Measurements from ENCODE around the gene RNASEH2A. TPM values are rescaled to one million over a fixed set of nuclear protein-coding genes. Genes with fewer than 3 reads are reported as not detected.
A peak's percentile ranks its signal among the peaks of the same experiment; 100 is the strongest.

The RNASEH2A gene
- total RNA-seq: 20.0 TPM

DNA sequence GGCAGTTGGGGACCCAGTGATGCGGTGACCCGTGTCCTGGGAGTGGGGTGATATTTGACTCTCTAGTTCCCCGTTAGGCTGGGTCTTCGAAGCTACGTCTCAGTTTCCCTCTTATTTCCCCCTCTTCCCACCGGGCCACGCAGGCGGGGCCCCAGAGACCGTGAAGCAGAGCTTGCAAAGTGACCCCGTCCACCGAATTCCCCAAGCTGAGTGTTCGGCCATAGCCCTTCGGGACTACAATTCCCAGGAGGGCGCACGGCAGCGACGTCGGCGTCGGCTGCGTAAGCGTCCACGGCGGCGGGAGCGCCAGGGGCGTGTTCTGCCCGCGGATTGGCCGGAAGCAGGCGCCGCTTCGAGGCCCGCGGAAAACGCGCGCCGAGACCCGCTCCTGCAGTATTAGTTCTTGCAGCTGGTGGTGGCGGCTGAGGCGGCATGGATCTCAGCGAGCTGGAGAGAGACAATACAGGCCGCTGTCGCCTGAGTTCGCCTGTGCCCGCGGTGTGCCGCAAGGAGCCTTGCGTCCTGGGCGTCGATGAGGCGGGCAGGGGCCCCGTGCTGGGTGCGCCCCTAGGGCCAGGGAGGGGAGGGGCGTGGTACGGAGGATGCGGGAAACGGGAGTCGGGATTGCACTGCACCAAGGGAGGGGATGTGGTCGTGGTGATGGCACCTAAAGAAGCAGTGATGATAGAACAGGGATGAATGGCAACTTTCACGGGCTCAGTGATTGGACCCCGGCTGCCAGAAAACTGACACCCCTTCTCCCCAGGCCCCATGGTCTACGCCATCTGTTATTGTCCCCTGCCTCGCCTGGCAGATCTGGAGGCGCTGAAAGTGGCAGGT lies at the start of gene RNASEH2A:
Gene RNASEH2A (plus strand): TSS at position 343 of the 840 bp plus-strand sequence. CDS start 90 bp downstream, at position 433.
- peak; percentile 78 for ATAC-seq

DNA sequence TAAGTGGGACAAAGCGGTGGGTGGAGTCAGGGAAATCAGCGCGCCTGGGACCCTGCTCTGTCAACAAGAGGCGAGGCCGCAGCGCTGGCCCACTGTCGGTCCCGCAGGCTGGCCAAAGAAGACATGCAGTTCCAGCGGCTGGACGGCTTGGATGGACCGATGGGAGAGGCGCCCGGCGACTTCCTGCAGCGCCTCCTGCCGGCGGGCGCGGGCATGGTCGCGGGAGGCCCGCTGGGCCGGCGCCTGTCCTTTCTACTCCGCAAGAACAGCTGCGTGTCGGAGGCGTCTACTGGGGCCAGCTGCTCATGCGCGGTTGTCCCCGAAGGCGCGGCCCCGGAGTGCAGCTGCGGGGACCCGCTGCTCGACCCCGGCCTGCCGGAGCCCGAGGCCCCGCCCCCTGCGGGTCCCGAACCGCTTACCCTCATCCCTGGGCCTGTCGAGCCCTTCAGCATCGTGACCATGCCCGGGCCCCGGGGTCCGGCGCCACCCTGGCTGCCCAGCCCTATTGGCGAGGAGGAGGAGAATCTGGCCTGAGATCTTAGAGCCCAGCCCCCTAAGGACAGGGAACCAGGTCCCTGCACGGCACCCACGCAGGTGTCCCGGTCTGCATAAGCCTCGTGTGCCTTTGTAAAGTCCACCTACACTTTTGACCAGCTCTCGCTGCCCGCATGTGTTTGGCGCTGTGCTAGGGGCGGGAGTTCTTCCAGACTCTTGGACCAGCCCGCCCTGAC lies 48.7 kb upstream of the RNASEH2A start:
- peak; percentile 76 for ATAC-seq

DNA sequence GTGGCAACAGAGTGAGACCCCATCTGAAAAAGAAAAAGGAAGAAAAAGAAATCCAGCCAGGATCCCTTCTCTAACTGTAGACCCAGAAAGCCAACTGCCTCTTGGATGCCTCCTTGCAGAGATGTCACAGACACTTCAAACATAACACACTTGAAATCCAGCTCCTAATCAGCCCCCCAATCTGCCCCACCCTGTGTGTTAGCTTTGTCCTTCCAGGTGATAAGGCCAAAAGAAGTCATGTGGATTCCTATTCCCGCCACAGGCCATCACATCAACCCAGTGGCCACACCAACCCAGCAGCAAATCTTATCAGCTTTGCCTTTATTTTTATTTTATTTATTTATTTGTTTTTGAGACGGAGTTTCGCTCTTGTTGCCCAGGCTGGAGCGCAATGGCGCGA lies 46.7 kb upstream of the RNASEH2A start:
- ATAC-seq: no peak

DNA sequence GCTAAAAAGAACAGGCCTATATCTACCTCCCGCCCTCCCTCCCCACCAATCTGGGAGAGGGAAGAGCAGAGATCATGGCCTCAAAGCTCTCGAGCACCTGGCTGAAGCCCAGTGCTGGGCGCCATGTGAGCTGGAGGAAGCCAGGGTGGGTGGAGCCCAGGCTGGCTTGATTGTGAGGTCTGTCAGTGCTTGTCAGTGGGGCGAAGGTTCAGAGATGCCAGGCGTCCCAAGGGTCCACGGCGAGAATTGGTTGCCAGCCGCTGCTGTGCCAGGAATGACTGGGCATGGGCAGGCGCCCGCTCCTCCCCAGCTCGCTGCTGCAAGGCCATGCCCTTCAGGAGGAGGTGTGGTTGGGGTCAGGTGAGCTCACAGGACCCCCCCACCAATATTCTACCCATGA lies 43.3 kb upstream of the RNASEH2A start:
- ATAC-seq: no peak

DNA sequence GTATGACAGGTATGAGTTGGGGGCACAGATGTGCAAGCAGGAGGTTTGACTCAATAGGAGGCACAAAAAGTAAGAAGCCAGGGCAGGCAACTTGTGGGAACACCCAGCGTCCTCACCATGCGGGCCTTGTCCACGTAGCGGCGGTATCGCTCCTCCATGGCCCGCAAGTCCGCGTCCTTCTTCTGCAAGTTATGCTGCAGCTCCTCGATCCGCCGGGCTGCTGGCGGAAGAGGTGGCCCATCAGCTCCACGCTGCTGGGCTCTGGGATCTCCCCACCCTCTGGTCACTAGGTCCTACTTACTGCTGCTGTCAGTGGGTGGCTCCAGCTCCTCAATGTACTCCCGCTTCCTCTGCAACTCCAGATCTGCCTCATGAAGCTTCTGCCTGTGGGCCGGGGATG lies 41.7 kb upstream of the RNASEH2A start:
- ATAC-seq: no peak

DNA sequence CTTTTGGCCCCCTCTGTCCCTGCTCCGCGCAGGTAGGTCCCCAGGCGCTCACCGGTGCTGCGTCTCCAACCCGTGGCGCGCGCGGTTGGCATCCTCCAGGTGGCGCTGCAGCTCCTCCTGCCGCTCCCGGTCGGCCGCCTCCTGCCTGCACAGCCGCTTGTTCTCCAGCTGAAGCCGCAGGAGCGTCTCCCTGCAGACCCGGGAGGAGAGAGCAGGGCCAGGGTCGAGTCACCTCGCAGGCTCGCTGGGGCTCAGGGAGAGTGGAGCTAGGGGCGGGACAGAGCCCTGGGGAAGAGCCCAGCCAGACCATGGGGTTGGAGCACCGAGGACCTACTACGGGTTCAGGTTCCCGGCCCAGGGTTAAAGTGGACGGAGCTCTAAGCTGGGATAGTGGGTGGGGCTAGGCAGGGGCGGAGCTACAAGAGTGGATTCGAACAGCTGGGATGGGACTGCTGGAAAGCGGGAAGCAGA lies 40.3 kb upstream of the RNASEH2A start:
- peak; percentile 83 for ATAC-seq

DNA sequence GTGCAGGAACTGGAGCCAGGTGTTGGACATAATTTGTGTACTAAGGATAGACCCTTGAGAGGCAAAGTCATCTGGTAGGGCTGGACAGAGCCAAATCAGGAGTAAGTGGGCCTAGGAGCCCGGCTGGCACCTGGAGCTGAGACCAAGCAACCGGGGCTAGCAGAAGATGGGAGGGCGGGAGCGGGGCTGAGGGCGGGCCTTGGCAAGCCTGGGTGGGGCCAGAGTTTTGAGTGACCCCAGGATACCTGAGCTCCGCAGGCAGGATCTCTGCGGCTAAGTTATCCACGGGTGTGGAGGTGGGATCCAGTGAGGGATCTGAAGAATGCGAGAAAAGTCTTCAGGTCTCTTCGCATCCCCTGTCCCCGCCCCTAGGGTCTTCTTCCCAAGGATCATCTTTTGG lies 39.2 kb upstream of the RNASEH2A start:
- ATAC-seq: no peak

DNA sequence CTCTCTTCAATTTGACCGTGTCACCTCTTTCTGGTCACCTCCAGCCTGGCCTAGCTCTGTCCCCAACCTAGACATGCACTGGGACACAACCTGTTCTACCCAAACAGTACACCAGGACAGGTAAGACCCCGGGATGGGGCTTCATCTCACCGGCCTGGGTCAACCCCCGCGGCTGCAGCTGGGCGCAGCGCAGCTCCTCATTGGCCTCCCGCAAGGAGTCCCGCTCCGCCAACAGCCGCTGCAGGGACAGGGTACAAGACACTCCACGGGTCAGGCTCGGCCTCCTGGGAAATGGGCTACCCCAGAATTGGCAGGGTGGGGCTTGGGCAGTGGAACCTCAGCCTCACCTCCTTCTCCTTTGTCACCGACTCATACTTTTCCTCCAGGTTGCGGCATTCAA lies 38.7 kb upstream of the RNASEH2A start:
- no peak for ATAC-seq

DNA sequence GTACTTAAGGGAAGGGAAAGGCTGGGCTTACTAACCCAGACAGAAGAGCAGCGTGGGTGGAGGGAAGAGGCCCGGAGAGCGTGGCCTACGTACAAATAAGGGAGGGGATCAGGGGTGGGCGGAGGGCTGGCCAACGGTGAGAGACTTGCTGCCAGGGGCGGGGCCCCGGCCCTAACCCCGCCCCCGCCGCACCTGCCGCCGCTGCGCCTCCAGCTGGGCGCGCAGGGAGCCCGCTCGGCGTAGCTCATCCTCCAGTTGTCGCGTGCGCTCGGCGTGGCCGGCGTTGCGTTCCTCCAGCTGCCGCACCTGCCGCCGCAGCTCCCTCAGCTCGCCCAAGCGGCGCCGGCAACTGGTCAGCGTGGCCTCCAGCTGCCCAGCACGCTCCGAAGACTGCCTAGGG lies 36.7 kb upstream of the RNASEH2A start:
- no peak for ATAC-seq

DNA sequence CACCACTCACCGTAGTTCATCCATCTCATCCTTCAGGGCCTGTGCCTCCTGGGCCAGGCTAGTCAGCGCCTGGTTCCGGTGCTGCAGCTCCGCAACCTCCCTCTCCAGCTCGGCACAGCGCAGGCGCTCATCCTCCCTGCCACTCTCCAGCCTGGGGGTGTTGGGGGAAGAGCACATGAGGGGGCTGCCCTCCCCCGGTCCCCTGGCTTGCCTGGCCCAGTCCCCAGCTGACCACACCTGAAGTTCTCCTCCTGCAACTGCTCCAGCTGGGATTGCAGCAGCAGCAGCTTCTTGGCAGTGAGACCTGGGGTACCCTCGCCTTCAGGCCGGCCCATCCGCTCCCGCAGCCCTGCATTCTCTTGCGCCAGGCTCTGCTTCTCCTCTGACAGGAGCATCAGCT lies 35.5 kb upstream of the RNASEH2A start:
- ATAC-seq: no peak

DNA sequence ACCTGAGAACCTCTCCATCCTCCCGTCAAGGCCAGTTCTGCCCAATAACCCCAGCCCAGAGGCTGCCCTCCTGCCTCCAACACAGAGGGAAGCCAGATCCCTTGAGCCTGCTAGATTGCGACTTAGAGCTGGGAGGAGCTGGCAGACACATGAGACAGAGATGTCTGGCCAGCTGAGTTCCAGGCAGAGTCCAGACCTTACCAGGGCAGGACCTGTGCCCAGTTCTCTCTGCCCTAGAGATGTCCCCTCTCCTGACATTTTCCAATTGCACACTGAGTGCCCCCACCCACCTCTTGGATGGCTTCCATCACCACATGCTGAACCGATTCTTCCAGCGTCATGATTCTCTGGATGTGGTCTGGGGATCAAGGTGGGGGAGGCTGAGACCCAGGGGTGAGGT lies 34.1 kb upstream of the RNASEH2A start:
- ATAC-seq: no peak

DNA sequence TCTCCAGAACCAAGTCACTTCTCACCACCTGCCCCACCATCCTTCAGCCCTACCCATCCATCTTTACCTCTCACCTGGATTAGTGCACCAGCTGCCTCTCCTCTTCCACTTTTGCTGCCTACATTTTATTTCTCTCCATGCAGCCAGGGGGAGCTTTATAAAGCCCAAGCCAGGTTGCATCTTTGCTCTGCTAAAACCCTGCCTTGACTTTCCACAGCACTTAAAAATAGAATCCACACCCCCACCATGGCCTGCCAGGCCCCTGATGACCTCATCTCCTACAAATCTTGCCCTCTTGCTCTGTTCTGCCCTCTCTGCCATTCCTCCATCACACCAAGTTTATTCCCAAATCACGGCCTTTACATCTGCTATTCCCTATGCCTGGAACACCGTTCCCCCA lies 32.8 kb upstream of the RNASEH2A start:
- ATAC-seq: no peak

DNA sequence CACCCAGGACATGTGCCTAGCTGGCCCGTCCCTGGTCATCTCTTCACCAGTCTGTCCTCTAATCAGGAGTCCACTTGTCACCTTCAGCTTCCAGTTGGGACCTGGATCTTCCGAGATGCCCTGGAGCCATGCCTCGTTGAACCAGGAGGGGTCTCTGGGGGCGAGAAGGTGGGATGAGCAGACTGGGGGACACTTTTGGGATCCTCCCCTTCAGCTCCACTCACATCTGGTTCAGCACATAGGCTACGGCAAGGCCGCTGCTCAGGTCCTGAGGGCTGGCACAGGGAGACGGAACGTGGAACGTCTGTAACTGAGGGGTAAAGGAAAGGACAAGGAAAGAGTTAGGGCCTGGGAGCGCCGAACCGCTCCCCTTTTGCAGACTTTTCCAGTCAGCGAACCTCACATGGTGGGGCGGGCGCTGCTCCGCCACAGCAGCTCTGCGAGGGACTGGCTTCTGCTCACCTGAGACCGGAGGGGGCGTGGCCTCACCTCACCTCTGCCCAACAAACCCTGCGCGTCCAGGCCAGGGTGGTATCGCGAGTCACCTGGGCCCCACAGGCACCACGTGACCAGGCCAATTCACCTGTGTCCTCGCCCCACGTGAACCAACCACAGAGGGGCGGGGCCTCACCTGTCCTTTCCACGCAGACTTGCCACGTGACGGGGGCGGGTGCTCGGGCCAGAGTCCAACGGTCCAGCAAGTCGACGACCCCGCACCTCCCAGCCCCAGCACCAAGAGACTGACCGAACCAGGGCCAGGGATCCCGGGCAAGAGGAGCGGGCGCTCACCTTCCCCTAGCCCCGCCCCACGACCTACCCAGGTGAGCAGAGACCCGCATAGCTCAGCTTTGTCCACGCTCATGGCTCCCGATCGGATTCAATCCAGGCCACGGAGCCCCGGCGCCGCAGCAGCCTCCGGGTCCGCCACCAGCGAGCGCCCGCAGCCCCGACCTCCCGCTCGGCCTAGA lies 31.5 kb upstream of the RNASEH2A start, which contains the start of gene HOOK2:
Gene HOOK2 (minus strand): TSS at position 965 of the 968 bp plus-strand sequence. CDS start 103 bp downstream, at position 862.
- peak; percentile 83 for ATAC-seq

DNA sequence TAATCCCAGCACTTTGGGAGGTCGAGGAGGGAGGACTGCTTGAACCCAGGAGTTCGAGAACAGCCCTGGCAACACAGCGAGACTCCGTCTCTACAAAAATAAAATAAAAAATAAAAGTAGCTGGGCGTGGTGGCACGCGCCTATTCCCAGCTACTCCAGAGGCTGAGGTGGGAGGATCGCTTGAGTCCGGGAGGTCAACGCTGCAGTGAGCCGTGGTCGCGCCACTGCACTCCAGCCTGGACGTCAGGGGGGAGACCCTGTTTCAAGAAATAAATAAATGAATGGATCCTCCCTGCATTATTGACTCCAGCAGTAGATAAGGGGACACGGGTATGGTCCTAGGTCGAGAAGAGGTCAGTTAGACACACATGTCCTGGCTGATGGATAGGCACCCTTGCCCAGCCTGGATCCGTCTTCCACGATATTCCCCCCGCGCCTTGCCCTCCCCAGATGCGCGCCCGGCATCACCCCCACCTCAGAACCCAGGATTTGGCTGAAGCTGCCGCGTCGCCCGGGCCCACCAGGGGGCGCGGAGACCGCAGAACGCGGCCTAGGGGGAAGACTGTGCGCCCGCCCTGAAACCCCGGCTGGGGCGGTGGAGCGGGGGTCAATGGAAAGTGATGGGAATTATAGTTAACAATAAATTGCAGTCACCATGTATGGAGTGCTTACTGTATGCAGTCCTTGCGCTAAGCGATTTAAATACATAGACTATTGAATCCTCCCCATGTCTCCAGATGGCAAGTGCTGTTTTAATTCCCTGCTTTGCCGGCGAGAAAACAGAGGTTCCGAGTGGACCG lies 29.0 kb upstream of the RNASEH2A start:
- peak; percentile 30 for ATAC-seq

DNA sequence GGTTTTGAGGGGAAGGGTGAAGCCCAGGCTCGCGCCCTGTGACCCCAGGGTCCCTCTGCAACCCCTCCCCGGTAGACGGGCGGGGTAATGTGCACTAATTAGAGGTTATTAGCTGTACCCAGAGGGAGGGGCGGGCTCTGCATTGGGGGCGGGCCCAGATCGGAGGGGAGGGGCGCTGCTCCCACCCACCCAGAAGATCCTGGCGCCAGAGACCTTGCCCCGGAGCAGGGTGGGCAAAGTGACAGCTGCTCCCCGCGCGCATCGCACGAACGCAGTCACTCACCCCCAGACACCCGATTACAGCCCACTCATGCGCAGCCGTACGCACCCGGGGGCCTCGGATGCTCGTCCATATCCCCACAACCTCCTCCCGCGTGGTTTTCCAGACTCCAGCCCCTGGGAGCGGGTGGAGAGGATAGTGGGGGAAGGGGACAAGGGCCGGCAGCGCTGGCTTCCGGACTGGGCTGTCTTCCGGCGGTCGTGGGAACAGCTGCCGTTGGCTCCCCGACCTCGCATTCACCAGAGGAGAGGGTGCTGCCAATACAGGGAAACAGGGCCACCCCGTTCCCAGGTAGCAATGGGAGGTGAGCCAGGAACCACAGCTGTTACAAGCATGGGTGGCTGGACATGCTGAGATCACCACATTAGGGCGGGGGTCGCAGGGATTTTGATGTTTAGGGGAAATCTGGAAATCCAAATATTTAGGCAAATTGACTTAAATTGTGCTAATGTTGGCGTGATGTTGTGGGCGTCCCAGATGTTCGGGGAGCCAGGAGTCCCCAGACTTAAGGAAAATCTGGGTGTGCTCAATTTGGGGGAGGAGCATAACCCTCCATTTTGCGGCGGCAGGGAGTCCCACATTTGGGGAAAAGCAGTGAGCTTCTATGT lies 28.1 kb upstream of the RNASEH2A start:
- peak; percentile 13 for ATAC-seq

DNA sequence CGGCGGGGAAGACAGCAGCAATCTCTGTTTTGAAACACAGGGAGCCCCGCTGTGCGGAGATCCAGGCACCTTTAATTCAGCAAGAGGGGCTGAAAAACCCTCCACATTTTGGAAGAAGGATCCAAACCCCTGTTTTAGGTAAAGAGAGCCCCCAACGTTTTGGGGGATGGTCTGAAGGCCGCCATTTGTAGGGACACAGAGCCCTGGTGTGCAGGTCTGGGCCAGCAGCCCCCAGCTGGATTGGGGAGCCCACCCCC lies 27.6 kb upstream of the RNASEH2A start:
- ATAC-seq: no peak

DNA sequence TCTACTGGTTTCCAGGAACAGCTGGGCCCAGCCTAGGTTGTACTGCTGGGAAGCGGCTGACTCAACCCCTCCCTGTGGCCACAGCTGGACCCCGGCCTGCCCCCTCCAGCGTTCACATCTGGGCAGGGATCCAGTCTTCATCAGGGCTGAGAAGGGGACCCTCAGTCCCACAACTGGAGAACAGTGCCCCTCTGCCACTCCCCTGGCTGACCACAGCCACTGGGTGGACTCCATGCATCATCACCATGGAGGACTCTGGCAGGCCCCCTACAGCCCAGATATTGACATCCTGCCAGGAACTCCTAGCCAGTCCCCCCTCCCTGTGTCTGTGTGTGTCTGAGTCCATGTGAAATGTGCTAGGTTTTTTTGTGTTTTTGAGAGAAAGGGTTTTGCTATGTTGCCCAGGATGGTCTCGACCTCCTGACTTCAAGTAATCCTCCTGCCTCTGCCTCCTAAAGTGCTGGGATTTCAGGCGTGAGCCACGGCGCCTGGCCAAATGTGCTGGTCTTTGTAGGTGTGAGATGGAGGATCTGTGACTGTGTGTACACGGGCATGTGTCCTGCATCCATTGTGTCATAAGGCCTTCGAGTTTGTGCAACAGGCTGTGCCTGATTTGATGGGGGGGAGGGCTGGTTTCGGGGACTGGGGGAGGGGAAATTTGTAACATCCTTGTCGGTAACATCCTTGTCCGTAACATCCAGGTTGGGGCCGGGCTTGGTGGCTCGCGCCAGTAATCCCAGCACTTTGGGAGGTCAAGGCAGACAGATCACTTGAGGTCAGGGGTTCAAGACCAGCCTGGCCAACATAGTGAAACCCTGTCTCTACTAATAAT lies 27.0 kb upstream of the RNASEH2A start:
- ATAC-seq: no peak

DNA sequence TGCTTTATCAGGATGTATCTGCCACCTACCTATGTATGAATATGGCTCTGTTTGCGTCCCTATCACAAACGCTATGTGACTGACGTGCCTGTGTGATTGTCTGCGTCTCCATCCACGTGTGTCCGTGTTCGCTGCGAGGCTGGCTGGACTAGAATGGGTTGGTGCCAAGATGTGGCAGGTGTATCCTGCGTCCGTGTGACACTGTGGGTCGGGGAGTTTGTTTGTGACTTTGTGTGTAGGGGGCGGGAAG lies 24.3 kb upstream of the RNASEH2A start:
- ATAC-seq: peak; percentile 9

DNA sequence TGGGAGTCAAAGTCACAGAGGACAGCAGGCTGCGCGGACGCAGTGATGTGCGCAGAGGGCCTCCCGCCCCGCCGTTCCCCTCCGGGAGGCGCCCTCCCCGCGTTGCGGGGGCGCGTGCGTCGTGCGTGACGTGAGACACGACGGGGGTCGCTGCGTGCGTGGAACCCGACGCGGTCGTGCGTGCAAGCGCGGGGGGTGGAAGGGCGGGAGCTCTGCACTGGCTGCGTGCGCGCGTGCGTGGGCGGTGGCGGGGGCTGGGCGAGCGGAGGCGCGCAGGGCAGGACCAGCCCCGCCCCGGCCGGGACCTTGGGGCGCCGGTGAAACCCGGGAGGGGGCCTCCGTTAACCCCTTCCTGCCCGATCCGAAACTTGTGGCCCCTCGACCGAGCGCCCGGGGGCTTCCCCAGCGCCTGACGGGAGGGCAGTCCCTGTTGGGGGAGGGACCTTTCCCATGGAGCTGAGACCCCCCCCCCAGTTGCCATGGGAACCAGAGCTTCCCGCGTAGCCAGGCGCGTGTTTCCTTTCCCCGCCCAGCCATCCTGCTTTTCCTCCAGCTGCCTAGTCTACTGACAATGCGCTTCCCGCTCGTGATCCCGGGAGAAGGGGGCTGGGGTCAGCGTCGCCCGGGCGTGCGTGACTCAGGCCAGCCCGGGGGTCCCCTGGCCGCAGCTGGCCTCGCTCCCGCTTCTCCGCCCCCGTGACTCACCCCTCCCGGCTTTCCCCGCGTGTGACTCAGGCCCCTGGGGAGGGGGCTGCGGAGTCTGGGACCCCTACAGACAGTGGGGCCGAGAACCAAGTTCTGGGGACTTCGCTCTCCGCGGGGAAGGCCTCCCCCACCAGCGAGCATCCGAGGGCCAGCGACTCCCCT lies 23.7 kb upstream of the RNASEH2A start:
- ATAC-seq: peak; percentile 51
